NK-92 treated with Interleukin-12 subunit alpha and Interleukin-12 subunit beta, amount 100 ng/mL, for 24 hours (cell line): ENCODE results near the gene SHISAL2A.

Experiments
- DNase-seq: peaks from one replicate; lab custom pipeline; 2025; lab: John Stamatoyannopoulos, UW

The SHISAL2A gene

DNA sequence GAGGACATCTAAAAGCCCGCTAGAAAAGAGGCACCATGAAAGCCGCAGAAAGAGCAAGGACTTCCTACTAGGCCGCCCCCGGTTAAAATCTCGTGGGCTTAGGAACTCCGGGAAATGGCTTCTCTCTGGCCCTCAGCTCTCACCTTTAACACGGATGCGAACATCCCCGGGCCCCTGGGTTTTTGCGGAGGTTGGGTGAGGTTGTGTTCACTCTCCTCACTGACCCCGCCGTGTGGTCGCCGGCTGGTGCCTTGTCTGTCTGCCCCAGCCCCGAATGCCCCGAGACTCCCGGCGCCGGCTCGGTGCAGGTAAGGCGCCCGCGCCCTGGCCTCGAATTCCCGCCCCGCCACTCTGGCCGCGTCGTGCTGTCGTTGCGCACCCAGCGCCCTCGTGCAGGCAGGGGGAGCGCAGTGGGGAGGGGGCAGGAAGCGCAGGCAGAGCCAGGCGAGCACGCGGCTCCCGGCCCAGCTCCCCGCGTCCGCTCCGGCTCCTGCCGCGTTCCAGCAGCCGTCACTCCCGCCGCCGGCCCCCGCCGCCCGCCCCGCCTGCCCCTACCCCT, at the start of gene SHISAL2A:
Gene SHISAL2A (plus strand): TSS at position 437 of the 559 bp plus-strand sequence. CDS start 326 bp downstream, outside the sequence.
- peak; percentile 67 for DNase-seq

DNA sequence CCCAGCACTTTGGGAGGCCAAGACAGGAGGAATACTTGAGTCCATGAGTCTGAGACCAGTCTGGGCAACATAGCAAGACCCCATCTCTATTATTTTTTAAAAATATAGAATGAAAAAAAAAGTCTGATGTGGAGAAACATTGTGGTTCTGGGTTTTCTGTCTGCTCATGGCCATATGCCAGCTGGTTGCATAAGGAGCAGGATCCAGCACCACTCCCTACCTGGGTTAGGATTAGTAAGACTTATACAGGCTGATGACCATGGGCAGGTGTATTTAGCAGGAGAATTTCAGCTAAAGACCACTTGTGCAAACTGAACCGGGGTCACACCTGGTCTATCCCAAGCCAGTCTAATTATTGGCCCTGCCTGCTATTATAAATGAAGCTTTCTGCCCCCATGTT, 47.5 kb upstream of the SHISAL2A start:
- DNase-seq = no peak

DNA sequence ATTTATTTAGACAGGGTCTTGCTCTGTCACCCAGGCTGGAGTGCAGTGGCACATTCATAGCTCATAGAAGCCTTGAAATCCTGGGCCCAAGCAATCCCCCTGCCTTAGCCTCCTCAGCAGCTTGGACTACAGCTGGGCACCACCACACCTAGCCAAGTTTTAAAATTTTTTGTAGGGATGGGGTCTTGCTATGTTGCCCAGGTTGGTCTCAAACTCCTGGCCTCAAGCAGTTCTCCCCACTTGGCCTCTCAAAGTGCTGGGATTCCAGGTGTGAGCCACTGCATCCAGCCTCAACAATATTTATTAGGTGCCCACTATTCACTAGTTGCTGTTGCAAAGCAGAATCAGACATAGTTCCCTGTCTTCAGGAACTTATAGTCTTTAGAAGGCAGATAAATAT, 44.9 kb upstream of the SHISAL2A start:
- DNase-seq = no peak

DNA sequence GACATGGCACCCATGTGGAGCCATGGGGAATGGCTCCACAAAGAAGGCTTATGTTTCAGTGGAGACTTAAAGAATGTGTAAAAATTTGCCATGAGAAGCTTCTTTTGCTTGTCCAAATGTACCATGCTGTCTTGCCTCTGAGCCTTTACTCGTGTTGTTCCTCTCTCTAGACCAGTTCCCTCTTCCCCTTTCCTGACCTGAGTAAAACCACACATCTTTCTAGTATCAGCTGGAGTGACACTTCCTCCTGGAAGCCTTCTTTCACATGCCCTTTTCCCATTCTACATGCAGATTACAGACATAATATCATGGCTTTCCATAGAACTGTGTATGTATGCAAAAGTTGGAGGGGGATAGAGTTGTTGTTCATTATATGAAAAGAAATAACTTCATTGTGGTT, 44.4 kb upstream of the SHISAL2A start:
- no peak for DNase-seq

DNA sequence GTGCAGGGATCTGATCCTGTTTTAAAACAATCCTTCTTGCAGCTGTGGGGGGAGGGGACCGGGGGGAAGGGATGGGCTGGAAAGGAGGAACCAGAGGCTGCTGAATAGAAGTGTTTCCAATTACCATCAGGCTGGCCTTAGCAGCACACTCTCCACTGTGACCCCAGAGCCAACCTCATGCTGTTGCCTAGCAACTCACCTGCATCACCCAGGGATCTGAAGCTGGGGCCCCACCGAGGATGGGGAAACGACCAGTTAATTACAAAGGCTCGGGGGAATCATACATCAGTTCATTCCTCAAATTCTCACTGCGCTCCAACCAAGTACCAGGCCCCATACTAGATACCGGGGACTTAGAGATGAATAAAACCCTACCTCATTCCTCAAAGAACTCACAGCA, 42.7 kb upstream of the SHISAL2A start:
- no peak for DNase-seq

DNA sequence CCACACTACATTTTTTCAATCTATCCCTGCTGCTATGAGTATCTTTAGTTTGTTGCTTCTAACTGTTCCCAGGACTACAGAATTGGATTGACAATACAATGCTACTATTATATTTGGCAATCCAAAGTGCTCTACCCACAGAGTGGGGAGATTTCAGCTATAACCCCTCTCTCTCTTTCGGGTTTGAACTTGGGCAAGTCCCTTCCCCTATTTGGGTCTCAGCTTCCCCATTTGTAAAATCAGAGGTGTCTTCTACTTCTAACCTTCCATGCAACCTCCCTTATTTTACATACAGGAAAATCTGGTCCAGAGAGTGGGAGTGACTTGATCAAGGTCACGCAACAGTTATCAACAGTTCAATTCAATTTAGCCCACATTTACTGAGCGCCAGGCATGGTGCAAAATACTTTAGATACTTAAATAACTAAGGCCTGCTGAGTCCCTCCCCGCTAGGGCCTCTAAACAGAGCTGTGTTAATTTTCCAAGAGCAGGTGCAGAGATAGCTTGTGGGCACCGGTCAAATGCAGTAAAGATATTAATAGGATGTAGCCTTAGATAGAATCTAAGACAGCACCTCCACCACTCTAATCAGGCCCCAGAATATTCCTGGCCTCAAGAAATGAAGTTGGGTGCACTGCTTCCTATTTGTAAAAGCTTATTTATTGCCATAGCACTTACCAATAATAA, 40.2 kb upstream of the SHISAL2A start:
- DNase-seq = no peak

DNA sequence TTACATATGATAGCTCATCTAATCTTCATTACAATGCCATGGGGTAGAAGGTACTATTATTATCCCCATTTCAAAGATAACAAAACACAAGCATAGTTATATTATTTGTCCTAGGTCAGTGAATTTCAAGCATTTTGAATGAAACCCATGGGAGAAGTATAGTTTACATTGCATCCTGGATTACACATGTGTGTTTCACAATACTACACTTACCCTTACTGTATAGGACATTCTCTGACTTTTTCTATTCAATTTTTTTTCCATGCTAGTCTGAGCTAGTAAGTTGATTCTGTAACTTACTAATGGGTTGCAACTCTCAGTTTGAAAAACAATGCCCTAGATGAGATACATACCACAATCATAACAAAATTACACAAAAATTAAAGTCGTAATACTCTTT, 39.5 kb upstream of the SHISAL2A start:
- DNase-seq = no peak

DNA sequence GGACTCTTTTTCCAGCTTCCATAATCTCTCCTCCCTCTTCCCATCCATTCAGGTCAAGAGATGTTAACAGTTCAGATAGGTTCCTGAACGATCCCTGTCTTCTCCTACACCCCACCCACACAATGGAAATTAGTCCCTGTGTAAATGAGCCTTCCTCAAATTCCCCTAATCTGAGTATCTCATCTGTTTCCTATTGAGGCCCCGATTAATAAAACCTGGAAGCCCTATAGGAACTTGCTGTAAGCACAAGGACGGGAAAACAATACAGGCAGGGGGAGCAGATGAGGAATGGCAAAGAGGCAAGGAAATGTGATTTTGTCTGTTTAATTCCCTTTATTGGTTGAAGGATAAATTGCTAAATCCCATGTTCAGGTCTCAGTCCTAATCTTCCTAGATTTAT, 37.9 kb upstream of the SHISAL2A start:
- no peak for DNase-seq

DNA sequence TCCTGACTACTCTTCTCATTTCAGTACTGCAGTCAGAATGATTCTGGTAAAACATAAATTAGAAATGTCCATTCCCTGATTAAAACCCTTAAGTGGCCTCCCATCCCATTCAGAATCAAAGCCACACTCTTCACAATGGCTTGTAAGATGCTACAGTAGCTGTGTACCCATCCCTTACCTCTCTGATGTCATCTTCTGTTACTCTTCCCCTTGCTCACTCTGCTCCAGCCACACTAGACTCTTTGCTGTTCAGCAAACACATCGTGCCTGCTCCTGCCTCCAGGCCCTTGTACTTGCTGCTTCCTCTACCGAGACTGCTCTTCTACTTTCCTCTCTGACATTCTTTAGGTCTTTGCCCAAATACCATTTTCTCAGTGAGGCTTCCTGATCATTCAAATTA, 35.1 kb upstream of the SHISAL2A start:
- DNase-seq = no peak

DNA sequence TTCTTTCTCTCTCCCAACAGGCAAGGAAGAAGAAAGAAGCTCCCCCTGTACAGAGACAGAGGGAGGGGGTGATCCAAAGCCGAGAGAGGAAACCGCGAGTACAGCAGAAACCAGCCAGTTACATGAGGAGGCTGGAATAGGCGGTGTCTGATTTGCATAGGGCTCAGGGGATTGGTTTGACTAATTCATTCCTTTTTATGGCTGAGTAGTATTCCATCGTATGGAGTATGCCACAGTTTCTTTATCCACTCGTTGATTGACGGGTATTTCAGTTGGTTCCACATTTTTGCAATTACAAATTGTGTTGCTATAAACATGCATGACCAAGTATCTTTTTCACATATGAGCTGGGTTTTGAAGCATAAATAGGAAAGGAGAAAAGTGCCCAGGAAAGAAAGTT, 34.2 kb upstream of the SHISAL2A start:
- DNase-seq = no peak

DNA sequence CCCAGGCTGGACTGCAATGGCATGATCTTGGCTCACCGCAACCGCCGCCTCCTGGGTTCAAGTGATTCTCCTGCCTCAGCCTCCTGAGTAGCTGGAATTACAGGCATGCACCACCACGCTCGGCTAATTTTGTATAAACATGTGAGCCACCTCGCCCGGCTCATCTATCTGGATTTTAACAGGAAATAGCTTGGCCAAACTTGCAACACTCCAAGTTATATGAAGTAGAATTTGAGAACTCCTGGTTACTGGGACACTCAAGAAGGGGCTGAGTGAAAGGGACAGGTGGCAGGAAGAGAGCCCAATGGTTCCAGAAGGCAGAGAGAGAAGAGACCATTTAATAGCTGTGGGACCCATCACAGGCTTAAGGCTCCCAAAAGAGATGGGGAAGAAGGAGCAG, 33.7 kb upstream of the SHISAL2A start:
- no peak for DNase-seq

DNA sequence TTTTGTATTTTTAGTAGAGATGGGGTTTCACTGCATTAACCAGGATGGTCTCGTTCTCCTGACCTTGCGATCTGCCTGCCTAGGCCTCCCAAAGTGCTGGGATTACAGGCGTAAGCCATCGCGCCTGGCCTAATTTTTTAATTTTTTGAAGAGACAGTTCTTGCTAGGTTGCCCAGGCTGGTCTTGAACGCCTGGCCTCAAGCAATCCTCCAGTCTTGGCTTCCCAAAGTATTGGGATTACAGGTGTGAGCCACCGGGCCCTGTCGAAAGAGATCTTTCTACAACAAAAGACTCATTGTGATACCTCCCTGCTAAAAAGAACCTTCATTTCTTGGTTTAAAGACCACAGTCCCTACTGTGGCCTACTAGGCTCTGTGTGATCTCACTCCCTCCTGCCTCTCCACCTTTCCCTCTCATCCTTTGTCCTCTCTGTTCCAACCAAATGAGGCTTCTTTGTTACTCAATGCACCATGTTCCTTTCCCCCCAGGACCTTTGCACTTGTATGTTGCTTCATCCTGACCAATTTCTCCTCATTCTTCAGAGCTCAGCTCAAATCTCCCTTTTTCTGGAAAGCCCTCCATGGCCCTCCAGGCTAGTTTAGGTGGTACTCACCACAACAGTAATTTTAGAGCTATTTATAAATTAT, 32.3 kb upstream of the SHISAL2A start:
- no peak for DNase-seq

DNA sequence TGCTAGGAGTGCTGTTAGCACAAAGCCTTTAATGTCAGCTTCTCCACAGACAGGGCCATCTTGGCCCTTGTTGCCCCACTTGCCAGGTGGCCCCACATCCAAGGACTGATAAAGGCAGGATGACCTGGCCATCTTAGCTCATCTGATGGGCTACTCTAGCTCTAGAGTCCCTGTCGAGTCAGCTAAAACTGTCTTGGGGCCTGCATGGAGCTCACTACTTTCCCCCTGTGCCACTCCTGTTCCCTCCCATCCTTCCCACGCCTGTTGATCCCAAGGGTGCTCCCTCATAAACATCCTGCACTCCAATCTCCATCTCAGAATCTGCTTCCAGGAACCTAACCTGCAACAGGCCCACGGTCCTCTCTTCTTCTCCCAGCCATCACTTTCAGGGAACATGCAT, 31.4 kb upstream of the SHISAL2A start:
- no peak for DNase-seq

DNA sequence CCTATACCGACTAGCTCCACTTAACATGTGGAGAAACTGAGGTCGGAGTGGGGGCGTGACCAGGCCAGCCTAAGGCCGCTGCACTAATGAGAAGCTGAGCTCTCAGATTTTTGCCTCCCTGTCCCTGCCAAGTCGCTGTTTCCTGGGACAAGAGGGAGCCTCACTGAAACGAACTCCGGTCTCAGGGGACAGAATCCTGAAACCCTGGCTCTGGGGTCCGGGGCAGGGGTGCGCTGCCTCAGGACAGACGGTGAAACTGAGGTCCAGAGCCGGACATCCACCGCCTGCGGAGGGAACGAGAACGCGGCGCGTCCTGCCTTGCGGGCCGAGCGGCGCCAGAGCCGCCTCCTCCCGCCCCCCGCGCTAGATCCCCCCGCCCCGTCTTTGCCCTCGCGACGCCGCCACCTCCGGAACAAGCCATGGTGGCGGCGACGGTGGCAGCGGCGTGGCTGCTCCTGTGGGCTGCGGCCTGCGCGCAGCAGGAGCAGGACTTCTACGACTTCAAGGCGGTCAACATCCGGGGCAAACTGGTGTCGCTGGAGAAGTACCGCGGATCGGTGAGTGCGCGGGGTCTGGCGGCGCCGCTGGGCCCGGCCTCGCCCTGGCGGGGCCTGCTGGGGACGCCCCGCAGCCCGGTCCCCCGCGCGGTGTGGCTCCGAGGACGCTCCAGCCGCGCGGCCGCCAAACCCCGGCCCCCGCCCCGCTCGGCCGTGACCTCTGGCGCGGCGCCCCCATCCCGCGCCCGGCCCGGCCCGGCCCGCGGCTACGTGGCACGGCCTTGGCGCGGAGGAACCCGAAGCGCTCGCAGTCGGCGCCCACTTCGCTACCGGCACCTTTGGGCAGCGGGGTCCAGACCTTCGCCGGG, 30.7 kb upstream of the SHISAL2A start, which contains the start of gene GPX7:
Gene GPX7 (plus strand): TSS at position 381 of the 865 bp plus-strand sequence. CDS start 39 bp downstream, at position 420.
- no peak for DNase-seq

DNA sequence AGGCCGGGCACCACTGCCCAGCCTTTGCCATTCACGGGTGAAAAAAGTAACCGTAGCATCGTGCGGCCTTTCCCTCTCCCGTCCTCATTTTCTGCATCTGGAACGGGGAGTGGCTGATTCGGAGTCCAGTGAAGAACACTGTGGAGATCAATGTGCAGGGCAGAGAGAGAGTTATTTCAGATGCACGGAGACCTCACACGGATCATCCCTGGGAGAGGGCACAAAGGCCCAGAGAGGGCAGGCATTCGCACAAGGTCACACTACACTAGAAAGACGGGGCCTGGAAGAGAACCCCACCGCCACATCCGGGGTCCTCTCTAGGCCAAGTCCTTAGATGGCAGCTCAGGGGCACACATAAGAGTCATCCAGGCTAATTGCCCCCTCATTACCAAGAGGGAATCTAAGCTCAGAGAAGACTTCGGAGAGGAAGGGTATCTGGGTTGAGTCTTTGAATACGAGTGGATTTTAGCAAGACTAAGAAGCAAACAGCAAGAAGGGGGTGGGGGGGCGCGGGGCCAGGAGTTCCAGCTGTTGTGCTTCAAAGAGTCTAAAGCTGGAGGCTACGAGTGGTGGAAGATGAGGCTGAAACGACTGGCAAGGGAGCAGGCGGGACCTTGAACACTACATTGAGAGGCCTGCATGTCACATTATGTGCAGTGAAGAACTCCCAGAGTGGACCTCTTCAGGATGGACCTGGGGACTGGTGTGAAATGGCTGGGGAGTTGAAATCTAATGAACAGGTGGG, 29.9 kb upstream of the SHISAL2A start:
- DNase-seq = no peak

DNA sequence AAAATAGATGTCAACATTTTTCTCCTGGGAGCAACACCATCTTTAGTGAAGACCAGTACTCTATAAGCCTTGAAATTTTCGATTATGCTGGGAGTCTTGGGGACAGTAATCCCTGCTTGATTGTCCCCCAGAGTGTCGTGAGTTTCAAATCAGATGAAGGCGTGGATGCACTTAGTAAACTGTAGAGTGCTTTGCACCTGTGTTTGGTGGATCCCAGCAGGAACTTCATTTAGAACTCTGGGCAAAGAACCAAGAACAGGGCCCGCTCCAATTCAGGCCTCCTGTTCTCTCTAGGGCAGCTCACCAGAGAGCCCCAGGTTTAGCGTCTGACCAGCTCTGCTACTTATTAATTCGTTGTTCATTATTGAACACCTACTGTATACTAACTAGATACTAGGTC, 29.3 kb upstream of the SHISAL2A start:
- no peak for DNase-seq

DNA sequence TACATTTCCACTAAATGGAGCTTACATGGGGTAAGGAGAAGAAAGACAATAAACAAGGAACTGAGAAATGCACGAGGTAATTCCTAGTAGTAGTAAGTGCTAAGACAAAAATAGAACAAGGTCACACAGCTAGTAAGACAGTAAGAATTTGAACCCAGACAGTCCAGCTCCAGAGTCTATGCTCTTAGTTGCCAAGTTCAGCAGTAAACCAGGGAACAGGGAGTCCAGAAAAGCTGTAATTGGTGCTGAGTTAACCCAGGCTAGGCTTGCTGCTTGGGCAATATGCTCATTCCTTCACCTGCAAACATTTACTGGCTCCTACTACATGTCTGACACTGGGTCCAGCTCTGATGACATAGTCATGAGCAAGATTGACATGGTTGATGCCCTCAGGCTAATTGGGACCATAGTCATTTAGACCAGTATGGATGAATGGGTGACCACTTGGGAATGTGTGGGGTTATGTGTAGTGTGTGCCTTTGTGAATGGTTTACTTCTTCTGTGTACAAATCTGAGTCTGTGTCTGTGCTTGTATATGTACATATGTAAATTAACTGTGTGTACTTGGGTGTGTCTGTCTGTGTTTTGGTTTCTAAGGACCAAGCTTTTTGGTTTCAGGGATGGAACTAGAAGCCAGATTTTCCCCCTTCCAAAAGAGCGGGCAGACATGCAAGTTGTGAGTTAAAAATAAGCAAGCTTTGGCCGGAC, 28.8 kb upstream of the SHISAL2A start:
- DNase-seq = no peak

DNA sequence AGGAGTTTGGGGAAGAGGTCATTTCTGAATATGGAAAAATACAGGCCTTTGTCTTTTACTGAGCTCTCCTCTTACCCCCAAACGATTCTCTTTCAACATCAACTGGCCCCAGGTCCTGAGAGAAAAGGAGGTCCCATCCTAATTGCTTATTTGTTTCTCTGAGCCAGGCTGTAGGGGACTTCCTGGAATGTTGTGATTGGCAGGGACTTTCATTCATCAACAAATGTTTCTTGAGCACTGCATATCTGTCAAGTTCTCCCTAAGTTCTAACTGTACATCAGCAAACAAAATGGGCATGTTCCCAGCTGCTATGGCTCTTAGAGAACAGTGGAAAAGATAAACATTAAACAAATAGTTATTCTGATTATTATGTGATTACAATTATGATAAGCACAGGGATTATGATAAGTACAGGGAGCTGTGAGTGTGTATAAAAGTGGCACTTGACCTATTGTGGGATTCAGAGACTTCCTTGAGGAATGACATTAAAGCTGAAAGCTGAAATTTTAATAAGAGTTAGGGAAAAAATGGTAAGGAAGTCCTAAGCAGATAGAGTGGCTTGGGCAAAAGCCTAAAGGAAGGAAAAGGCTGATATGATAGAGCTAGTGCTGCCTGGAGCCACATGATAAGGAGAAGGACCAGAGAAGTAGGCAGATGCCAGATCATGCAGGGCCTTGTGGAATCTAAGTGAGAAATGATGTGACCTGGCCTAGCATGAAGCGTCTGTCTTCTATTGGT, 19.2 kb upstream of the SHISAL2A start:
- no peak for DNase-seq

DNA sequence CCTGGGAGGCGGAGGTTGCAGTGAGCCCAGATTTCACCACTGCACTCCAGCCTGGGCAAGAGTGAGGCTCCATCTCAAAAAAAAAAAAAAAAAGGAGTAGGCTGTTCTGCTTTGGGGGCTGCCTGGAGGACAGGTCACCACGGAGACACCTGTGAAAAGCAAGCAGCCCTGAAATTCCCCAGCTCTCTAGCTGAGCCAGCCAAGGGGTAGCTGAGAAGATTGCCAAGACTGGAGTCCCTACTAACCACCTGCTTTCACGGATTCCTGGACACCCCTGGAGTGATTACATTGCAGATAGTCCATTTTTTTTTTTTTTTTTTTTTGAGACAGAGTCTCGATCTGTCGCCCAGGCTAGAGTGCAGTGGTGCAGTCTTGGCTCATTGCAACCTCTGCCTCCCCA, 18.3 kb upstream of the SHISAL2A start:
- no peak for DNase-seq

DNA sequence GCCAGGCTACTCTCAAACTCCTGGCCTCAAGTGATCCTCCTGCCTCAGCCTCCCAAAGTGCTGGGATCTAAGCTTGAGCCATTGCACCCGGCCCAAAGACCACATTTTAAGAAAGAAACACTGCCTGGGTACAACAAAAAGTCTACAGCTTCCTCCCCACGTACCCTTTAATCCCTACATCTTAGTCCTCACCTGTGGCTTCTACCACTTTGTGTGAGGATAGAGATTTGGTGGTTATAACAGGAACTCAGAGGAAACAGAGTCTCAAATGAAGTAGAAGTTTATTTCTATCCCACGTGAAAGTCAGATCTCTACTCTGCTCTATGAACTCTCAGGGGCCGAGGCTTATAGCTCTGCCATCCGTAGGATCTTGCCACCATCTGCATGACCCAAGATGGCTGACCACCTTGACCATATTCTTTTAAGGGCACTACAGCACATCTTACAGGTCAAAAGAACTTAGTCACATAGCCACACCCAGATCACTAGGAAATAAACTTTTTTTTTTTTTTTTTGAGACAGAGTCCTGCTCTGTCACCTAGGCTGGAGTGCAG, 17.4 kb upstream of the SHISAL2A start:
- no peak for DNase-seq
